ENCODE data around the gene MYADML2. TPM values are rescaled to one million over a fixed set of nuclear protein-coding genes. Genes with fewer than 3 reads are reported as not detected.

Gene MYADML2
- total and polyA plus RNA-seq, 10 of the 15 experiments (the other 5 are each of a cell fraction or from before 2014, with no cell fraction given) = not detected

- no peak for TF ChIP-seq CHD2 (IDR thresholded peaks at IDR 0.05; ENCODE audit: borderline replicate concordance, low read depth, low read length)
Measured at GRCh38 chr17:81956607-81957589, 9.9 kb upstream of the MYADML2 start (continued).

GRCh38 chr17:81955756-81956544, 8.9 kb upstream of the MYADML2 start:
- Histone ChIP-seq H3K4me1 (ENCODE audit: control insufficient read depth, insufficient read depth, low read length) (no peaks in the 10 kb centered on the region), H3K4me3 (no peak overlapping the region), H3K36me3 (ENCODE audit: control insufficient read depth in 2 of 2, insufficient read depth in 2 of 2, low read length in 1 of 2) (no peaks in the 10 kb centered on the region), H2AFZ (ENCODE audit: control insufficient read depth, low read depth, low read length) (no peak overlapping the region), H3K9ac (ENCODE audit: control insufficient read depth, insufficient read depth, low read length) (no peak overlapping the region), H3K27ac (ENCODE audit: control insufficient read depth, insufficient read depth) (no peak overlapping the region), H4K20me1 (ENCODE audit: control insufficient read depth, insufficient read depth) (no peaks in the 10 kb centered on the region), H3K27me3 (replicated peaks in 1 of 2; ENCODE audit: control insufficient read depth in 2 of 2, insufficient read depth in 2 of 2, low read length in 1 of 2) (peaks cover 5 to 15% of the 10 kb centered on the region in 2 experiments), H3K79me2 (ENCODE audit: control insufficient read depth, insufficient read depth, low read length) (no peaks in the 10 kb centered on the region), H3K9me3 (replicated peaks; ENCODE audit: control insufficient read depth, insufficient read depth, low read length) (no peaks in the 10 kb centered on the region), H3K4me2 (ENCODE audit: control insufficient read depth, insufficient read depth) (no peak overlapping the region)
- ChIA-PET RAD21 (ENCODE audit: unreplicated experiment) (interaction anchor here (0.9 to 1.7 kb wide), 2 partner anchors 64 to 87 kb away, joined by 3 to 4 read pairs; no protein-coding TSS in a partner anchor), POLR2A (interaction anchor here (0.6 to 1.0 kb wide), 2 partner anchors 67 to 232 kb away, joined by 4 read pairs; partner anchors contain the start of genes CENPX and LRRC45), CTCF (interaction anchor here (1.1 to 1.4 kb wide), 2 partner anchors 11 to 64 kb away, joined by 3 to 4 read pairs; no protein-coding TSS in a partner anchor), SMC1A (ENCODE audit: uncharacterized antibody, unreplicated experiment) (no interaction called here)
- 58% methylated on average over 13 of the region's 13 CpGs for WGBS (ENCODE audit: insufficient coverage, insufficient replicate concordance, low lambda C conversion rate, missing lambda C conversion rate)
- BruUV-seq (replicated peaks) = no TSS peak
- FAIRE-seq (no peak), ATAC-seq (no peak), DNase-seq (ENCODE audit: low read depth, low spot score) (no peak)
- no peak for TF ChIP-seq CTCF (IDR thresholded peaks at IDR 0.05 in 2 of 3, conservative IDR thresholded peaks at IDR 0.05 in 1 of 3; ENCODE audit: control insufficient read depth in 2 of 3, extremely low read depth in 1 of 3, insufficient read depth in 1 of 3, low read depth in 3 of 3, low read length in 3 of 3)
- no peak for TF ChIP-seq MYC (IDR thresholded peaks at IDR 0.05; ENCODE audit: insufficient read depth, insufficient read length, insufficient replicate concordance, low read length, severe bottlenecking)
- TF ChIP-seq MYB (IDR thresholded peaks at IDR 0.05; ENCODE audit: borderline replicate concordance, low read depth, low read length) = no peak
- no peak for TF ChIP-seq POU2F2 (IDR thresholded peaks at IDR 0.05; ENCODE audit: borderline replicate concordance, low read depth, low read length)
- no peak for TF ChIP-seq SUZ12 (IDR thresholded peaks at IDR 0.05; ENCODE audit: unreplicated experiment)
- TF ChIP-seq NR2C1 (IDR thresholded peaks at IDR 0.05) = no peak
- TF ChIP-seq RAD21 (IDR thresholded peaks at IDR 0.05; ENCODE audit: insufficient read depth, low read depth, low read length) = no peak
- no peak for TF ChIP-seq ELK1 (IDR thresholded peaks at IDR 0.05; ENCODE audit: low read depth, low read length)
- TF ChIP-seq IRF5 (IDR thresholded peaks at IDR 0.05; ENCODE audit: borderline replicate concordance) = no peak
- no peak for TF ChIP-seq BHLHE40 (IDR thresholded peaks at IDR 0.05; ENCODE audit: borderline replicate concordance in 1 of 2, low read depth in 2 of 2, low read length in 1 of 2)
- no peak for TF ChIP-seq NFYA (IDR thresholded peaks at IDR 0.05; ENCODE audit: borderline replicate concordance, low read depth, low read length)
- TF ChIP-seq ESRRA (IDR thresholded peaks at IDR 0.05; ENCODE audit: low read length) = no peak
- intact Hi-C loops (cut with micrococcal nuclease; ENCODE audit: unreplicated experiment) = no loop called here
- in situ Hi-C loops (cut with MboI) = no loop called here

Measured in GM12878 (cell line).